Stimulated activated CD8-positive, alpha-beta memory T cell treated with anti-CD3 and anti-CD28 coated beads, Interleukin-2, amount 100 ng/mL, for 48 hours (primary cell): ENCODE measurements around the gene CYP46A1.

Experiments used
- DNase-seq, 2 donors: peaks; one replicate each; pipeline ENCODE4 v3.0.0-alpha.2; 2020; ENCODE audit warnings: low read depth in 2 of 2

Gene CYP46A1

GRCh38 chr14:99687284-99688209 is 3.4 kb downstream of the CYP46A1 start:
- DNase-seq = peak in 1 of 2 donors; percentile 14

DNA sequence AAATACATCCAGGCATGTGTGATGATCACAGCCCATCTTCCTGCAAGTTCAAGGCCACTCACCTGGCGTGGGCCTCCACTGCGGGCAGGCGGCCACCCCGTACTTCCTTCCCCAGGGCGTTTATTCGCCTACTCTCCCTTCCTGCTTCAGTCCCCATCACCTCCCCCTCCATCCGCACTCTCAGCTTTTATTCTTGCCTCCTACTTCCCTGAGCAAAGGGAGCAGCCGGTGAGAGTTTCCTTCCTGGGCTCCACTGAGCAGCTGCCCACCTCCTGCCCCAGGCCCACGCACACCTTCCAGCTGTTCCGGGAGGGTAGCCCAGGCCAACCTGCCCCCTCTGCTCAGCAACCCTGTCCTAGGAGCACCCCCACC is 4.1 kb downstream of the CYP46A1 start:
- no peak for DNase-seq

GRCh38 chr14:99688629-99689028 is 4.5 kb downstream of the CYP46A1 start:
- no peak for DNase-seq

DNA sequence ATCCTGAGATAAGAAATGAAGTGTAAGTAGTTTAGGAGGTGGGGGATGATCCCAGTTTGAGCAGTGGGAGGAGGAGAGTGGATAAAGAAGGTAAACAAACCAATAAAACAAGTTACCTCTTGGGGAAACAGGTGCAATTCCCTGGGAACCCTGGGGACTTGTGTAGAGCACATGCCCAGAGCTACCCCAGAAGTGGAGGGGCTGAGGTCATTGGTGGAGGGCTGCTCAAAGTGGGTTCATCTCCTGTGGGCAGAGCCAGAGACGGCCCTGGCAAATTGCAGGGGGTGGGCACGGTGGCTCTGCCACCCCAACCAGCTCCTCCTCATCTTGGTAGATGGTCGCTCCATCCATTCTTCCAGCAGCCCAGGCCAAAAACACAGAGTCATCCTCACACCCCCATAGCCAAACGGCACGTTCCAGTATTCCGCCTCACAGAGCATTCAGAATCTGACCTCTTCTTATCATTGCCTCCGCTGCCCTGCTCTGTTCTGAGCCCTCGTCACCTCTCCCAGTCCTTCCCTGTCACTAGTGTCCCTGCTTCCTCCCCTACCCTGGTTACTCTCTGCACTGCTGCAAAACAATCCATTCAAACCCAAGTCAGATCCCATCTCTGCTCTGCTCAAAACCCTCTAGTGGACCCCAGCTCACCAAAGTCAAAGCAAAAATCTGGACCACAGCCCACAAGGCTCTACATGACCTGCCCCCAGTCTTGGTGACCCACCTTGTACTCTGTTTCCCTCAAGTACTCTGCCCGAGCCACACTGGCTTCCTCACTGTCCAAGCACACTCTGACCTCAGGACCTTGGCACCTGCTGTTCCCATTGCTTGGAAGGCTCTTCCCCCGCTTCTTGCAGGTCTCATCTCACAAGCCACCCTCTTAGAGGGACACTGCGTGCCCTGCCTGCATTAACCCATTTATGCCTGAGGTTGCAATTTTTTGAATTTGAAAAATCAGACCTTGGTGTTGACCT is 5.5 kb downstream of the CYP46A1 start:
- no peak for DNase-seq

DNA sequence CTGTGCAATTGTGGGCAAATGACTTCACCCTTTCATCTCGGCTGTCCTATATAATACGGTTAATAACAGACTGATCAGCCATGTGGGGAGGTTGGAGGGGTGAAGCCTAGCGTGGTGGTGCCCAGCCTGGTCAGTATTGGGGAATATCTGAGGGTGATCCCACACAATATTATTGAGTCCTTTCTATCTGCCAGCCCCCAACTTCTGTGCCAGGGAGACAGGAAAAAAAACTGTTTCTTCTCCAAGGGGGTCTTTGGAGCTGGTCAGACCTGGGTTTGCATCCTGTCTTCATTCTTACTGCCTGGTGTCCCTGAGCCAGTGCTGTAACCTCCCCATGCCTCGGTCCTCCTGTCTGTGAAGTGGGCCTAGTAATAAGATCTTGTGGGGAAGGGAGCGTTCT is 6.5 kb downstream of the CYP46A1 start:
- no peak for DNase-seq

- DNase-seq = no peak
These were observed 7.2 kb downstream of the CYP46A1 start for GRCh38 chr14:99691111-99691885.

DNA sequence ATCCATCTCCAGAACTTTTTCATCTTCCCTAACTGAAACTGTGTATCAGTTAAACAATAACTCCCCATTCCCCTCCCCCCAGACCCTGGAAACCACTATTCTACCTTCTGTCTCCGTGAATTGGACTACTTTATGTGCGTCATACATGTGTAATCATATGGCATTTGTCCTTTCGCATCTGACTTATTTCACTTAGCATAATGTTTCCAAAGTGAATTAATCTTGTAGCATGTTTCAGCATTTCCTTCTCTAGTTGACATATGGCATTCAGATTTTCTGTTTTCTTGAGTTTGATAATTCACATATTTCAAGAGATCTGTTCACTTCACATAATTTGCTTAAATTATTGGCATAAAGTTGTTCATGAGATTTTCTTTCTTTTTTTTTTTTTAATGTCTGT is 9.8 kb downstream of the CYP46A1 start:
- no peak for DNase-seq

DNA sequence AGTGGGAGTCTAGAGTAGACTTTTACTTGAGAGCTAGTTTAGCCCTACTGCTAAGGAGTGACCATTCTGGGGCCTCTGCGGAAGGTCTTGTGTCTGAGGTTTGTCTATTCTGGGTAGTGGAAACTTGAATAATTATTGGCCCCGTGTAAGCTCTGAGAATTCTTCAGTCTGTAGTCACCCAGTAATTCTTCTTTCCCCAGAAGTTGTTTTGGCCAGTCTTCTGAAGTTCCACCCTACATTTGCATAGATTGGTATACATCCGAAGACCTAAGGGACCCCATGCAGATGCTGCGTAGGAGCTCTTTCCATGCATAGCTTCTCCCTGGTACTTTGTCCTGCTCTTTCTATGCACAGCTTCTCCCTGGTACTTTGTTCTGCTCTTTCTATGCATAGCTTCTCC is 12.8 kb downstream of the CYP46A1 start:
- no peak for DNase-seq

DNA sequence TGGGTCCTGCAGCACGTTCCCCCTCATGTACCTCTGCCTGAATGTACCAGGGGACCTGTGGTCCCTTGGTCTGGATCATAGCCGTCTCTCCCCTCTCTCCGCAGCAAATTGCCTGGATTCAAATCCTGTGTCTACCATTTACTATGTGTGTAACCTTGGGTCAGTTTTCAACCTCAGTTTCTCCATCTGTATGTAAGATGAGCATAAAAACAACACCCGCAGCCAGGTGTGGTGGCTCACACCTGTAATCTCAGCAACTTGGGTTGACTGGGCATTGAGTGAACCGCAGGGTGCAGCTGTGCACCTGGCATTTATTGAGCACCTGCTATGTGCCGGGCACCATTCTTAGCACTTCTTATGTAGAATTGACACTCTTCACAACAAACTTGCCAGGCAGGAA is 14.1 kb downstream of the CYP46A1 start:
- no peak for DNase-seq

GRCh38 chr14:99698642-99699041 is 14.5 kb downstream of the CYP46A1 start:
- no peak for DNase-seq

- no peak for DNase-seq
These were observed 15.1 kb downstream of the CYP46A1 start for GRCh38 chr14:99699085-99699760.

- no peak for DNase-seq
These were observed 15.8 kb downstream of the CYP46A1 start for GRCh38 chr14:99699861-99700260.

DNA sequence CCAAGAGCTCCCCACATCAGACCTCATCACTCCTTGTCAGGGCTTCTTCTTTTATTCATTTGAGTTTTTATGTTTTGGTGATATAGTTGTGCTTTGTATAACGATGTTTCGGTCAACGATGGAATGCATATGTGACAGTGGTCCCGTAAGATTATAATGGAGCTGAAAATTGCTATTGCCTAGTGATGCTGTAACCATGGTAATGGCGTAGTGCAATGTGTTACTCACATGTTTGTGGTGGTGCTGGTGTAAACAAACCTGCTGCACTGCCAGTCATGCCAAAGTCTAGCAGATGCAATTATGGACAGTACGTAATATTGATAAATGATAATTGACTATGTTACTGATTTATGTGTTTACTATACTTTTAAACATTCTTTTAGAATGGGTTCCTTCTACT is 16.3 kb downstream of the CYP46A1 start:
- DNase-seq = no peak

DNA sequence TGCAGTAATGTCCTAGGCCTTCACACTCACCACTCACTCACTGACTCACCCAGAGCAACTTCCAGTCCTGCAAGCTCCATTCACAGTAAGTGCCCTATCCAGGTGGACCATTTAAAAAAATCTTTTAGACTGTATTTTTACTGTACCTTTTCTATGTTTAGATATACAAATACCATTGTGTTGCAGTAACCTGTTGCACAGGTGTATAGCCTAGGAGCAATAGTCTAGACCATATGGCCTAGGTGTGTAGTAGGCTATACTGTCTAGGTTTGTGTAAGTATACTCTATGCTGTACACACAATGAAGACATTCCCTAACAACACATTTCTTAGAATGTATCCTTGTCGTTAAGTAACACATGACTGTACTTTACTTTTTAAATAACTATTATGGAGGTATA is 17.2 kb downstream of the CYP46A1 start:
- no peak for DNase-seq

- no peak for DNase-seq
These were observed 18.0 kb downstream of the CYP46A1 start for GRCh38 chr14:99702115-99702514.

- DNase-seq = no peak
These were observed 19.3 kb downstream of the CYP46A1 start for GRCh38 chr14:99703381-99703780.

GRCh38 chr14:99704037-99704436 is 19.9 kb downstream of the CYP46A1 start:
- no peak for DNase-seq

DNA sequence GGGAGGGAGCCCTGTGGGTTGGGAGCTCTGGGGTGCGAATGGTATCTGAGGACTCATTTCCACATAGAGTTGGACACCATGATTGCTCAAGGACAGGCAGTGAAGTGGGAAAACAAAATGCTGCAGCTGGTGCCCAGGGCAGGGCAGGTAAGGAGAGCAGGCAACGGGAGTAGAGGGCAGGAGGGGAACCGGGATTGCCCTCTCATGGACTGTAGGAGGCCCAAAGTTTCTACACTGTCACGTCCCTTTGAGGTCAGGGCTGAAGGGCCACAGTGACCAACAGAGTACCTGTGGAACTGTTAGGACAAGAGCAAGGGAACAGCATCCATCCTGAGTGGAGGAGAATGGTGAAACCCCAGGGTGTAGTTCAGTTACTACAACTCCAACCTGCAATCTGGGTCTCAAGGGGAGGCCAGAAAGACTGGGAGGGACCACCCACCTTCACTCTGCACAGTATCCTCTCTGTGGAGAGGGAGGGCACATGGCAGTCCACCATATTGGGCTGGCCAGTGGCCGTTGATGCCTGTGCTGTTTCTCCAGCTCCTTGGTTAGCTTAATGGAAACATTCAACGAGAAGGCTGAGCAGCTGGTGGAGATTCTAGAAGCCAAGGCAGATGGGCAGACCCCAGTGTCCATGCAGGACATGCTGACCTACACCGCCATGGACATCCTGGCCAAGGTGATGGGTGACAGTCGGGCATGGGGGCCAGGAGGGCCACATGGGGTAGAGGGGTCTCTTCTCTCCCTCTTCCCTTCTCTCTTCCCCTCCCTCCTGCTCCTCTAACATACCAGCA is 22.2 kb downstream of the CYP46A1 start:
- DNase-seq = no peak

GRCh38 chr14:99707420-99707819 is 23.3 kb downstream of the CYP46A1 start:
- no peak for DNase-seq

GRCh38 chr14:99707921-99708320 is 23.8 kb downstream of the CYP46A1 start:
- no peak for DNase-seq
